Measurements from ENCODE around the gene UBALD1.

DNA sequence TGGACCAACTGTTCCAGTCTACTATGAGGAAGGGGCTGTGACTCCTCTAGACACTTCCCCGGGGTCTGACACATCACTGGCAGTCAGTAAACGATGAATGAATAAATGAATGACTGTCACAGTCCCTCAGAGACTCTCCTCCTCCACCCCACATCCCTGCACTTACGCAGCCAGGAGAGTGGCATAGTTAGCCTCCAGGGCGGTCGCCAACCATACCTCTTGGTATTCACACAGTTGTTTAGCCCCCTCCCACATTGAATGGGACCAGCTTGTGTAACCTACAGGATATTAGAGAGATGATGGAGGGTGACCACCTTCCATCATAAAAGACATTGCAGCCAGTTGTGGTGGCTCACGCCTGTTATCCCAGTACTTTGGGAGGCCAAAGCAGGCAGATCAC lies 25.7 kb downstream of the UBALD1 start:
- TF ChIP-seq, protein P1, sequence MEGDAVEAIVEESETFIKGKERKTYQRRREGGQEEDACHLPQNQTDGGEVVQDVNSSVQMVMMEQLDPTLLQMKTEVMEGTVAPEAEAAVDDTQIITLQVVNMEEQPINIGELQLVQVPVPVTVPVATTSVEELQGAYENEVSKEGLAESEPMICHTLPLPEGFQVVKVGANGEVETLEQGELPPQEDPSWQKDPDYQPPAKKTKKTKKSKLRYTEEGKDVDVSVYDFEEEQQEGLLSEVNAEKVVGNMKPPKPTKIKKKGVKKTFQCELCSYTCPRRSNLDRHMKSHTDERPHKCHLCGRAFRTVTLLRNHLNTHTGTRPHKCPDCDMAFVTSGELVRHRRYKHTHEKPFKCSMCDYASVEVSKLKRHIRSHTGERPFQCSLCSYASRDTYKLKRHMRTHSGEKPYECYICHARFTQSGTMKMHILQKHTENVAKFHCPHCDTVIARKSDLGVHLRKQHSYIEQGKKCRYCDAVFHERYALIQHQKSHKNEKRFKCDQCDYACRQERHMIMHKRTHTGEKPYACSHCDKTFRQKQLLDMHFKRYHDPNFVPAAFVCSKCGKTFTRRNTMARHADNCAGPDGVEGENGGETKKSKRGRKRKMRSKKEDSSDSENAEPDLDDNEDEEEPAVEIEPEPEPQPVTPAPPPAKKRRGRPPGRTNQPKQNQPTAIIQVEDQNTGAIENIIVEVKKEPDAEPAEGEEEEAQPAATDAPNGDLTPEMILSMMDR (IDR thresholded peaks at IDR 0.05; ENCODE audit: low read length) = no peak
- no peak for TF ChIP-seq EZH2 (IDR thresholded peaks at IDR 0.05; ENCODE audit: borderline replicate concordance, low read length)
